ENCODE results near the gene SLC39A11.
"Not testable (repeated sequence)": the region's sequence is repeated elsewhere in the genome, so short reads cannot be mapped to it uniquely, and the experiment has no call there.

SLC39A11 gene, protein sequence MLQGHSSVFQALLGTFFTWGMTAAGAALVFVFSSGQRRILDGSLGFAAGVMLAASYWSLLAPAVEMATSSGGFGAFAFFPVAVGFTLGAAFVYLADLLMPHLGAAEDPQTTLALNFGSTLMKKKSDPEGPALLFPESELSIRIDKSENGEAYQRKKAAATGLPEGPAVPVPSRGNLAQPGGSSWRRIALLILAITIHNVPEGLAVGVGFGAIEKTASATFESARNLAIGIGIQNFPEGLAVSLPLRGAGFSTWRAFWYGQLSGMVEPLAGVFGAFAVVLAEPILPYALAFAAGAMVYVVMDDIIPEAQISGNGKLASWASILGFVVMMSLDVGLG

DNA sequence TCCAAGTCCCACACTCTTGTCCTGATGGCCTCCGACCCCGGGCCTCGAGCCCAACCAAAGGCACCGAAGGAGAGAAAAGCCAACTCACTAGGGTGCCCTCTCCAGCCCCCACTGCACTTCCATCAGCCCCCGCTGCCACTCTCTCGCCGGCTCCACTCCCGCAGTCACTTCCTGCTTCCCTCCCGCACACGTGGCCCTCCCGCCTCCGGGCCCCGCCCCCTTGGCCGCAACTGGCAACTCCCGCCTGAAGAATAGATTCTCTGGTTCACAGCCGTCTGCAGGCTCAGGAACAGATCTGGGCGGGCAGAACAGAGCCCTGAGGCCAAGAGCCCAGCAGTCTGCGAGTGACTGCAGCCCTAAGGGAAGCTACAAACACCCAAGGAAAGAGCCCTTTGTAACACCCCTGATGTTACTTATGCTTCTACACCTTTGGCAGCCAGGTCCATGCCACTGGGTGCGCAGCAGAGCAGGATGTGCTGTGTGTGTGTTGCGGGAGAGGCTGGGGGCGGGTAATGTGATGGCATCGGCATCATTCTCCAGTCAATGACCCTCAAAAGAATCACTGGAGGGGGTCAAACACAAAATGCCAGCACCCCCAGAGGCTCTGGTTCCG lies at the start of gene SLC39A11:
SLC39A11 (minus strand) TSS at position 166 of the 613 bp plus-strand sequence. CDS start 3,924 bp downstream, outside the sequence.
- DNase-seq, result peak; percentile 91

DNA sequence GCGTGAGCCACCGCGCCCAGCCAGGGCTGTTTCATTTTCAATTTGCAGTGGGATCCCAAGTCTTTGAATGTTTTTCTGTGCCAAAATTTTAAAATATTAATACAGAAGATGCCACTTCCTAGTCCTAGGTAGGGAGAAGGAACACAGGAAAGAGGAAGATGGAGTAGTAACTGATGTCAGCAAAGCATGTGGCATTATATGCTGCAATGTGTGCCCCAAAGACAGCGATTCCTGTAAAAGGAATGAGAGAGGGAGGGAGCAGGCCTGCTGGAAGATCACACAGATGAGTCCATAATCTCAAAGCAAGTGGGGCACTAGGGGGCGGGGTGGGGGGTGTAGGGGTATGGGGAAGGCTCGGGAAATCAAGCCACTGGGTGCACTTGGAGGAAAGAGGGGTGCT lies 48.9 kb upstream of the SLC39A11 start:
- DNase-seq, result no peak

GRCh38 chr17:73140566-73140965 lies 48.1 kb upstream of the SLC39A11 start:
- no peak for DNase-seq

DNA sequence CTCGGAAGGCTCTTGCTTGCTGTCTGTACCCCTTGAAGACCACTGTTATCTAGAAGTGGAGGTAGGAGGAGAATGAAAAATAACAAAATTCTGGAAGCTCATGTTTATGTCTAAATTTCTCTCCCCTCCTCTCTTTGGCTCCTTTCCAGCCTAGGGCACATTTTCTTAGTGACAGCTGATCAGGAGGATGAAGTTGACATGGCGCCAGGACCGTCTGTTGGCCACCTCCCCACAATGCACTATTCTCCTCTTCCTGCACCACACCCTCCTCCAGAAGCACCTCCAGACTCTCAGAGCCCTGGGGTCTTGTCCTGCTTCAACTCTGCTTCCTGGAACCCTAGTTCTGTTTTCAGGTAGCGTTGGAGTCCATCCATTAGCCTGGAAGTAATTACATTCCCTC lies 46.8 kb upstream of the SLC39A11 start:
- DNase-seq, result no peak

- DNase-seq, result no peak
Observed at GRCh38 chr17:73138541-73139138, 46.2 kb upstream of the SLC39A11 start.

DNA sequence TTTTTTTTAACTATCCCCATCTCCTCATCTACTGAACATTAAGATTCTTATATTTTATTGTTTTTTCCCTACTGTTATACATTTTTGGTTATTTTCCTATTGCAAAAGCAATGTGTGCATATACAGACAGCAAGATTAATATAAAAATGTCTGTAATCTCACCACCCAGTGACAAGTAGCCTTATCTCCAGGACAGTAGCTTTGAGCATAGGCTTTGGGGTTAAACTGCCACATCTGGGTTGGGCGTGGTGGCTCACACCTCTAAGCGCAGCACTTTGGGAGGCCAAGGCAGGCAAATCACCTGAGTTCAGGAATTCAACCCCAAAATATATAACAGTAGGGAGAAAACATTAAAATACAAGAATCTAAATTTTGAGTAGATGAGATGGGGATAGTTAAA lies 44.9 kb upstream of the SLC39A11 start:
- DNase-seq, result no peak

DNA sequence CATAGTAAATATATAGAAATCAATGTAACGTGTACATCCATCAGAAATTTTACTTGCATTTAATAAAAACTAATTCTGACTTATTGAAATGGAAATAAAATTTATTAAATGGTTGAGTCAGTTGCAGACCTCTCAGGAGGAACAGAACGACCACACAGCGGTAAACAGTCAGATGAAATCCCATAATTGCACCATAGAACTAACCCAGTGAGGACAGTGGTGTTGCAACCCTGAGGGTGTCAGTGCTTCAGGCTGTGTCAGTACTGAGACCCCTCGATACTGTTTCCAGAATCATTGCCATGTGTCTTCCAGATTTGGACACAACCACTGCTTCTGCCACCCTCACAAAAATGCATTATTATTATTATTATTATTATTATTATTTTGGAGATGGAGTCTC lies 43.3 kb upstream of the SLC39A11 start:
- DNase-seq, result no peak

- no peak for DNase-seq
Observed at GRCh38 chr17:73133911-73134649, 41.6 kb upstream of the SLC39A11 start.

GRCh38 chr17:73132085-73132492 lies 39.6 kb upstream of the SLC39A11 start:
- no peak for DNase-seq

DNA sequence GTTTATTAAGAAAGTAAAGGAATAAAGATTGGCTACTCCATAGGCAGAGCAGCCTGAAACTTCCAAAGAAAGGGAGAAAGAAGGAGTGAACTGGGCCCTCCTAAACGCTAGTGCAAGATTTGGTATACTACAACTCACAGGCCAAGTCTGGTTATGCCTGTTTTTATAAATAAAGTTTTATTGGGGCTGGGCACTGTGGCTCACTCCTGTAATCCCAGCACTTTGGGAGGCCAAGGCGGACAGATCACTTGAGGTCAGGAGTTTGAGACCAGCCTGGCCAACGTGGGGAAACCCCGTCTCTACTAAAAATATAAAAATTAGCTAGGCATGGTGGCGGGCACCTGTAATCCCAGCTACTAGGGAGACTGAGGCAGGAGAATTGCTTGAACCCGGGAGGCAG lies 39.0 kb upstream of the SLC39A11 start:
- DNase-seq, result not testable (repeated sequence)

DNA sequence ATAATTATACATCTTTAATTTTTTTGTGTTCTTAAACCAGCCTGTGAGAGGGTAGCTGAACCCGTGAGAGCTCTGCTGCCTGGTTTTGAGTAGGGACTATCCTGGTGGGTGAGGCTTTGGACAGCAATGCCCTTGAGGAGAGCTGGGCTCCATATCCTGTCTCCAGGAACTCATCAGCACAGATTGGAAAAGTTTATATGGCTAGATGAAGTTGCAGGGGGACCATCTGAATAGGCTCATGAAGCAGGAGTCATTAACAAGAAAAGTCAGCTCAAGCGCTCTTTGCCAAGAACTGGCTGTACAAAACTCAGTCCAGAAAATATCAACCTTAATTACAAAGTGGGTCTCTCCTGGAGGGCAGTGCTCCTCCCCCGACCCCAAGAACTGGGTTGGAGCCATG lies 38.5 kb upstream of the SLC39A11 start:
- no peak for DNase-seq

DNA sequence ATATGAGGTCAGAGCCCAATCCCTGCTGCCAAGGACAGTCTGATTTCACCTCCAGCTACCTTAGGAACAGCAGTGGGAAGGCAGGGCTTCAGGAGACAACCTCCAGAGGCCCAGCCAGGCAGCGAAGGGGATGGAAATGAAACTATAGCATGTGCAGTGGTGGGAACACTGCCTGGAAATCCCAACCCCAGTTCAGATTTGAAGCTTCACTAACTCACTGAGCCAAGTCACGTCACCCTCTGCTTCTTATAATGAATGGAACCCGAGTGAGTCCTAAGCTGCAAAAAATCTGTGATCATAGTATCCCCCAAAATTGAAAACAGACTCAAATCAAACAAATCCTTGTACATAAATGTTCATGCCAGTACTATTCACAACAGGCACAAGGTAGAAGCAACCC lies 36.0 kb upstream of the SLC39A11 start:
- DNase-seq, result no peak

DNA sequence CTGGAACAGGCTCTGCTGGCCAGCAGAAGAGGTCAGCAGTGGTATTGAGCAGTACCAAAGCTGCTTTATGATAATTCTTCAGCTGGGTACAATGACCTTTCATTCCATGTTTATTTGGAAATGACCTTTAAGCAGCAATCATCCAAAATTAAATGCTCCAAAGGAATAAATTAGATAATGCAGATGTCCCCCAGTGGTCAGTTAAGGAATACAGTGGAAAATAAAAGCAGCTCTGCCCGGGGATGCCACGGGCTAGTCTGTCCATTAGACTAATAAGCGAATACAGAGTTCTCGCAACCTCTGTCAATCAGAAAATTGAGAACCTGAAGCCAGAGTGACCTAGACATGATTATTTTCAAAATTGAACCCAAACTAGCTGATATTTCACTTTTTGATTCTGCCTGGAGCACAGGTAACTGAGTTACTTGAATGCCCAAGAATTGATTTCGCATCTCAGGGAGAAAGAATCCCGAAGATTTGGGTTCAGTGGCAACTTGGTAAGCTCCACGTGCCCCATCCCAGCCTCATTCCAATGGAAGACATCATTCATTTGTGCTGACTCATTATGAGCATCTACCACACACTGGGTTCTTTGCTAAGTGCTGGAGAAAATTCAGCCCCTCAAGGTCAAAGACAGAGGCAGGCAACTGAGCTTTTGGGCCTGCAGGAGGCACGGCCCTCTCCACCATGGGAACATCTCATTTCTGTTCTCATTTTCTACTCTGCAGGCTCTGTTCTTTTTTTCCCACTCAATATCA lies 34.4 kb upstream of the SLC39A11 start:
- DNase-seq, result no peak

DNA sequence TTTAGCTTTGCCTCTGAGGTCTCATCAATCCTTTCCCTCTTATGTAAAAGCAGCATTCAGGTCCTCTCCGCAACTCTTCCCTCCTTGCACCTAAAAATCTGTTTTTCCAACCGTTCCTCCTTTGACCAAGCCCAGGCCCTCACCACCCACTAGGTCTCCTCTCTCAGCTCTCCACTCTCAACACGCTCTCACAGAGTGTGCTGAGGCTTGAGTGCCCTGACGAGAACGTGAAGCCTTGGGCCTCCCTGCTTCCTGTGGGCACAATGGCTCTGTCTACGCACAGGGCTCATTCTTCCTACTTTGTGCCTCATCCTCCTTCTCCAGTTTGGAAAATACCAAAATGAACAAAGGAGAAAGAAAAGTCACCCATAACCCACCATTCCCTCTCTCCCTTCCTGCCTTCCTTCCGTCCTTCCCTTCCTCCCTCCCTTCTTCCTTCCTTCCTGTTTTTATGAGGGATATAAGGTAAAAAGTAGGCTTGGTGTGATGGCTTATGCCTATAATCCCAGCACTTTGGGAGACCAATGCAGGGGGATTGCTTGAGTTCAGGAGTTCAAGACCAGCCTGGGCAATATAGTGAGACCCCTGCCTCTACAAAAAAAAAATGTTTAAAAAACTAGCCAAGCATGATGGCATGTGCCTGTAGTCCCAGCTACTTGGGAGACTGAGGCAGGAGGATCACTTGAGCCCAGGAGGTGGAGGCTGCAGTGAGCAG lies 31.3 kb upstream of the SLC39A11 start:
- DNase-seq, result no peak

- DNase-seq, result no peak
Observed at GRCh38 chr17:73122953-73123605, 30.6 kb upstream of the SLC39A11 start.

GRCh38 chr17:73121506-73121905 lies 29.0 kb upstream of the SLC39A11 start:
- no peak for DNase-seq

DNA sequence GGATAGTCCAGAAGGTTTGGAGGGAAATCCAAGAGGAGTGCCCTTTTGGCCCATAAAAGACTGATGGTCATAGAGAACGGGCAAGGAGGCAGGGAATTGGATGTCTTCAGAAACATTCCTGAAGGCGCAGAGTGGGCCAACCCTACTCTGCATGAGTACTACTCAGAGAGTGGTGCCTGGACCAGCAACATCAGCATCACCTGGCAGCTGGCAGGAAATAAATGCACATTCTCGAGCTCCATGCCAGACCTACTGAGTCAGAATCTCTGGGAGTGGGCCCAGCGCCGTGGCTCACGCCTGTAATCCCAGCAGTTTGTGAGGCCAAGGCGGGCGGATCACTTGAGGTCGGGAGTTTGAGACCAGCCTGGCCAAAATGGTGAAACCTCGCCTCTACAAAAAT lies 27.1 kb upstream of the SLC39A11 start:
- no peak for DNase-seq

- no peak for DNase-seq
Observed at GRCh38 chr17:73118951-73119391, 26.5 kb upstream of the SLC39A11 start.

- DNase-seq, result no peak
Observed at GRCh38 chr17:73118139-73118538, 25.7 kb upstream of the SLC39A11 start.

DNA sequence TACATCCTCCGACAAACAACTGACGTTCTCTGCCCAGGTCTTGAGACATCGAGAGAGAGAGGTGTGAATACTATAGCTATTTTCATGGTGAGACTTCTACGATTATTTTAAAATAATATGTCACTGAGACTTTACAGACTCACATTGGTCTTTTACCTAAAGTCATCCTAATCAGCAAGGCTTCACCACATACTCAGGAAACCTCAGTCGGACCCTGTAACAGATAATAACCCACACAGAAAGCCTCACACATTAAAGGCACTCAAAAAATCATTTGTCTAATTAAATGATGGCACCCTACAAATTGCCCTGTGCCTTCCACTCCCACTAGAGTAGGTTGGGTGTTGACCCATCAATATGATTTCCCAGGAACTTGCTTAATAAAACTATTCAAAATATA lies 19.8 kb upstream of the SLC39A11 start:
- no peak for DNase-seq

- DNase-seq, result no peak
Observed at GRCh38 chr17:73111386-73111785, 18.9 kb upstream of the SLC39A11 start.

DNA sequence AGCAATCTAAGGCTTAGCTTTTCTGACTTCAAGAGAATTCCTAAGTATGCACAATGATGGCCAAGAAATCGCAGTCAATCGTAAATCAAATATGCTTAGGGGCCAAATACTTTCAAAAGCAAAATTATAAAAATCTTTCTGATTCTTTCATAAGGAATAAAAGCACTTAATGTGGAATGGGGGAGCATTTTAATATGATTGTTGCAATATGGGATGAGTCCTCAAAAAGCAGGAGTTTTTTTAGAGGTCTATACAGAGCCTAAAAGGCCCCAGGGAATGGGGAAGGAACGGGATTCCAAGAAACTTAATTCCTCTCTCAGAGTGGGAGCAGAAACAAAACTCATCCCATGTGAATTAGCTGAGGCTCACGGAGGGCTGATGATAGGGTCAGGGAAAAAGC lies 14.7 kb upstream of the SLC39A11 start:
- no peak for DNase-seq
